Esophagus squamous epithelium (tissue), 5 donors: ENCODE measurements around the gene TMEM196. TPM values are rescaled to one million over a fixed set of nuclear protein-coding genes. Genes with fewer than 3 reads are reported as not detected.

Experiments
- DNase-seq: peaks from one replicate; lab custom pipeline; 2025; lab: John Stamatoyannopoulos, UW
- H3K27ac ChIP-seq, 4 donors: fragments of 200-600 bp; sonication (generic); one replicate each; pipeline ENCODE4 v1.5.1; 2016 to 2019; ENCODE audit warnings: mild to moderate bottlenecking in 1 of 4
- H3K27me3 ChIP-seq, 4 donors: fragments of 200-600 bp; sonication (generic); 1 replicate in 3 of 4; 2 replicates in 1 of 4; pipeline versions ENCODE4 v1.5.1 to v1.6.0; 2017 to 2021; ENCODE audit warnings: antibody characterized with exemption in 1 of 4
- H3K36me3 ChIP-seq, 3 donors: fragments of 200-600 bp; sonication (generic); one replicate each; pipeline ENCODE4 v1.5.1; 2016 to 2019
- H3K4me1 ChIP-seq, 3 donors: fragments of 200-600 bp; sonication (generic); one replicate each; pipeline ENCODE4 v1.5.1; 2017 to 2019
- H3K4me3 ChIP-seq, 4 donors: fragments of 200-600 bp; sonication (generic); 1 replicate in 3 of 4; 2 replicates in 1 of 4; pipeline ENCODE4 v1.5.1; 2016 to 2019; ENCODE audit warnings: mild to moderate bottlenecking in 2 of 4, moderate library complexity in 1 of 4
- H3K9me3 ChIP-seq, 3 donors: fragments of 200-600 bp; sonication (generic); one replicate each; pipeline ENCODE4 v1.5.1; 2016 to 2019
- POLR2A ChIP-seq, 4 donors: fragments of 450-650 bp; IDR thresholded peaks; one replicate each; pipeline ENCODE4 v1.6.1; 2017; ENCODE audit warnings: antibody characterized with exemption in 4 of 4, mild to moderate bottlenecking in 4 of 4, moderate library complexity in 3 of 4
- WGBS, 2 donors: methylation state at CpG; one replicate each; pipeline ENCODE4 v1.1.5; 2018; 5-methylcytosine and 5-hydroxymethylcytosine counted together
- intact Hi-C: fragments of 100-400 bp; cut with DNase I; formaldehyde crosslinking; loops from one replicate; pipeline ENCODE4 v1.15.0; 2022
- small RNA-seq, 4 donors: library from RNA; depleted of rRNA; stranded (forward); fragments of <200 nt; gene quantifications; one replicate each; pipeline ENCODE3, GENCODE V24; 2016
- total RNA-seq, 4 donors: library from RNA; depleted of rRNA; stranded (reverse); fragments of >200 nt; gene quantifications; one replicate each; pipeline ENCODE4 v1.1.0, GENCODE V29; 2016
- TF ChIP-seq, protein P1 (sequence below), 6 experiments: fragments of 450-650 bp in 4 of 6; fragments of 200-600 bp in 2 of 6; sonication (generic) in 2 of 6; IDR thresholded peaks; one replicate each; pipeline ENCODE4 v1.5.1; 2016 to 2019; ENCODE audit warnings: antibody characterized with exemption in 6 of 6, mild to moderate bottlenecking in 4 of 6, moderate library complexity in 4 of 6
- donor health status: DM: yes; HTN: yes; CAD: no.

Gene TMEM196
- total RNA-seq, 4 donors from 2014 or later: not detected

DNA sequence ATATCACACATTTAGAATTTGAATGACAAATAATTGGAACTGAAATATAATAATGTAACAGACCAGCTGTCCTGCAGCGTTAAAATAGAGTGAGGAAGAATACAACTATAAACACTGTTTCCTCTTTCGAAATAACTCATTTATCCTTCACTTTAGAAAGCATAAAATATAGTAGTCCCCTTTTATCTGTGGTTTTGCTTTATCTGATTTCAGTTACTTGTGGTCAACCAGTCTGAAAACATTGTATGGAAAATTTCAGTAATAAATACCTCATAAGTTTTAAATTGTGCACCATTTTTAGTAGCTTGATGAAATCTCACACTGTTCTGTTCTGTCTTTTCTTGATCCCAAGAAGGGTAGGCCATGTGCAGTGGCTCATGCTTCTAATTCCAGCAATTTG is 96.2 kb downstream of the TMEM196 start:
- WGBS, 2 donors: 28 to 44% methylated on average over 2 of the region's 2 CpGs
- H3K27ac ChIP-seq: no peak overlapping the region
- TF ChIP-seq POLR2A (IDR thresholded peaks at IDR 0.05): no peak
- TF ChIP-seq, protein P1, sequence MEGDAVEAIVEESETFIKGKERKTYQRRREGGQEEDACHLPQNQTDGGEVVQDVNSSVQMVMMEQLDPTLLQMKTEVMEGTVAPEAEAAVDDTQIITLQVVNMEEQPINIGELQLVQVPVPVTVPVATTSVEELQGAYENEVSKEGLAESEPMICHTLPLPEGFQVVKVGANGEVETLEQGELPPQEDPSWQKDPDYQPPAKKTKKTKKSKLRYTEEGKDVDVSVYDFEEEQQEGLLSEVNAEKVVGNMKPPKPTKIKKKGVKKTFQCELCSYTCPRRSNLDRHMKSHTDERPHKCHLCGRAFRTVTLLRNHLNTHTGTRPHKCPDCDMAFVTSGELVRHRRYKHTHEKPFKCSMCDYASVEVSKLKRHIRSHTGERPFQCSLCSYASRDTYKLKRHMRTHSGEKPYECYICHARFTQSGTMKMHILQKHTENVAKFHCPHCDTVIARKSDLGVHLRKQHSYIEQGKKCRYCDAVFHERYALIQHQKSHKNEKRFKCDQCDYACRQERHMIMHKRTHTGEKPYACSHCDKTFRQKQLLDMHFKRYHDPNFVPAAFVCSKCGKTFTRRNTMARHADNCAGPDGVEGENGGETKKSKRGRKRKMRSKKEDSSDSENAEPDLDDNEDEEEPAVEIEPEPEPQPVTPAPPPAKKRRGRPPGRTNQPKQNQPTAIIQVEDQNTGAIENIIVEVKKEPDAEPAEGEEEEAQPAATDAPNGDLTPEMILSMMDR (IDR thresholded peaks at IDR 0.05): no peak
- H3K4me1 ChIP-seq: peaks cover 0 to 7% (median 0%) of the 10 kb centered on the region in 3 donors
- H3K9me3 ChIP-seq: no peaks in the 10 kb centered on the region
- no peak for DNase-seq
- intact Hi-C loops: no loop called here
- no peaks in the 10 kb centered on the region for H3K36me3 ChIP-seq
- no peaks in the 10 kb centered on the region for H3K27me3 ChIP-seq
- no peak overlapping the region for H3K4me3 ChIP-seq

DNA sequence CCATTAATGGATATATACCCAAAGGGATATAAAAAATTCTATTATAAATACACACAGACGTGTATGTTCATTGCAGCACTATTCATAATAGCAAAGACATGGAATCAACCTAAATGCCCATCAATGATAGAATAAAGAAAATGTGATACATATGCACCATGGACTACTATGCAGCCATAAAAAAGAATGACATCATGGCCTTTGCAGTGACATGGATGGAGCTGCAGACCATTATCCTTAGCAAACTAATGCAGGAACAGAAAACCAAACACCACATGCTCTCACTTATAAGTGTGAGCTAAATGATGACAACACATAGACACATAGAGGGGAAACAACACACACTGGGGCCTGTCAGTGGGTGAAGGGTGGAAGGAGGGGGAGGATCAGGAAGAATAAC is 97.6 kb downstream of the TMEM196 start:
- no peak overlapping the region for H3K27ac ChIP-seq
- no peak overlapping the region for H3K4me3 ChIP-seq
- H3K4me1 ChIP-seq: no peaks in the 10 kb centered on the region
- no peak for TF ChIP-seq POLR2A (IDR thresholded peaks at IDR 0.05)
- TF ChIP-seq, protein P1 (IDR thresholded peaks at IDR 0.05): no peak
- H3K9me3 ChIP-seq: no peaks in the 10 kb centered on the region
- intact Hi-C loops: no loop called here
- WGBS, 2 donors: 64 to 89% methylated on average over 1 of the region's 1 CpG
- H3K27me3 ChIP-seq: no peaks in the 10 kb centered on the region
- H3K36me3 ChIP-seq: no peaks in the 10 kb centered on the region
- DNase-seq: no peak

DNA sequence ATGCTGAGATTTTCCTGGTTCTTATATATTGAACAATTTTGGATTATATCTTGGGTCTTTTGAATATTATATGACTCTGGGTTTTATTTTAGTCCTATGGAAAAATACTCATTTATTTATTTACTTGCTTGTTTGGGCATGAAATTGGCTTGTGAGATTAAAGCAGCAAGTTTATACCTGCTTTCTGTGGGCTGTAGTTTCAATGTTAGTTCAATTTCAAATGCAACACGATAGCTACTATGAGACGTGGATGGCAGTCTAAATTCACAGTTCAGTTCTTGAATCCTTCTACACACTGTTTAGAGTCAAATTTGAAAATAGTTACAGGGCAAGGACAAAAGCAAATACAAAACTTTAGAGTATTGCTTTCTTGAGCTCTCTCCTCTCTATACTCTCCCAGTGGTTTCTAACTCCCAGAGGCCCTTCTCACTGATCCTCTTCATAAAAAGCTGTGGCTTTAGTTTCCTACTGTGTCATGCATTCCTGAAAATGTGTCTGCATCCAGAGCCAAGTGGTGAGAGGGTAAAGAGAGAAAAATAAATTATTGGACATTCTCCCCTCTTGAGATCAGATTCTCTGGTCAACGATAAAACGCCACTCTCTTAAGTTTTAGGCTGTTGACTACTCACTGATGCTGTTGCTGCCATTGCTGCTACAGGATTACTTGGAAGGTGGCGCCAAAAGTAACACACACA is 99.0 kb downstream of the TMEM196 start:
- no peak for DNase-seq
- Histone ChIP-seq H3K27me3 (no peaks in the 10 kb centered on the region), H3K4me3 (no peak overlapping the region), H3K27ac (no peak overlapping the region), H3K4me1 (no peaks in the 10 kb centered on the region), H3K9me3 (no peaks in the 10 kb centered on the region), H3K36me3 (no peaks in the 10 kb centered on the region)
- TF ChIP-seq, protein P1 (IDR thresholded peaks at IDR 0.05): no peak
- TF ChIP-seq POLR2A (IDR thresholded peaks at IDR 0.05): no peak
- WGBS, 2 donors: 62 to 71% methylated on average over 5 of the region's 5 CpGs
- intact Hi-C loops: no loop called here

DNA sequence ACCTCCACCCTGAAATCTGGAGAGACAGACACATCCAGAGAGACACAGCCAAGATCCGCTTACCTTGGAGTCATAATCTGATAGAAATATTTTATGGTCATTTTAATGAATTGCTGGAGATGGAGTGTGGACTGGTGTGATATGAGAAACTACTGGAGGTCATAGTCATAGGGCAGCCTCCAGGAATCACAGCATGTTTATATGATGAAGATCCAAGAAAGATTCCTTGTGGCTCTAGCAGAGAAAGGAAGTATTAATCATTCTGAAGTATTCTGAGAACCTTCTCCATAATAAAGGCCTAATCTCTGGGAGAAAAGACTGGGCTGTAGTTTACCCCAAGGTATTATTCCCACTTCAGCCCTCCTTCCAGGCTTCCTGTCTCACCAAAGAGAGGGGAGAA is 102.6 kb downstream of the TMEM196 start:
- no peaks in the 10 kb centered on the region for H3K9me3 ChIP-seq
- no peaks in the 10 kb centered on the region for H3K4me1 ChIP-seq
- DNase-seq: no peak
- no peak overlapping the region for H3K27ac ChIP-seq
- H3K27me3 ChIP-seq: no peaks in the 10 kb centered on the region
- TF ChIP-seq POLR2A (IDR thresholded peaks at IDR 0.05): no peak
- TF ChIP-seq, protein P1 (IDR thresholded peaks at IDR 0.05): no peak
- no peak overlapping the region for H3K4me3 ChIP-seq
- H3K36me3 ChIP-seq: no peaks in the 10 kb centered on the region
- intact Hi-C loops: no loop called here
- 83 to 100% methylated on average over 1 of the region's 1 CpG for WGBS, 2 donors

Small RNA genes lying within 50 kb of the gene (small RNA-seq; reads per million reads assigned to genes)
- gene MIR3146: 0 reads per million in 4 donors

Other genes with a start within 250 kb of the TMEM196 start
- 10 to 100 TPM in 3 of 4 donors, 1 to 10 TPM in 1; 5.6 to 15.8 (median 12.1) TPM for gene POLR1F, start 64.6 kb downstream of the TMEM196 start, total RNA-seq